HG03097 (cell line): ENCODE results near the gene KLRC2.
"Not testable (repeated sequence)": the region's sequence is repeated elsewhere in the genome, so short reads cannot be mapped to it uniquely, and the experiment has no call there.

ENCODE experiments used
- ATAC-seq: cut with Tn5 transposase; IDR thresholded peaks from one replicate; pipeline ENCODE4 v1.9.1; 2021; ENCODE audit not compliant: unreplicated experiment, low FRiP score

KLRC2 gene

GRCh38 chr12:10406725-10407124, 29.1 kb downstream of the KLRC2 start:
- no peak for ATAC-seq

DNA sequence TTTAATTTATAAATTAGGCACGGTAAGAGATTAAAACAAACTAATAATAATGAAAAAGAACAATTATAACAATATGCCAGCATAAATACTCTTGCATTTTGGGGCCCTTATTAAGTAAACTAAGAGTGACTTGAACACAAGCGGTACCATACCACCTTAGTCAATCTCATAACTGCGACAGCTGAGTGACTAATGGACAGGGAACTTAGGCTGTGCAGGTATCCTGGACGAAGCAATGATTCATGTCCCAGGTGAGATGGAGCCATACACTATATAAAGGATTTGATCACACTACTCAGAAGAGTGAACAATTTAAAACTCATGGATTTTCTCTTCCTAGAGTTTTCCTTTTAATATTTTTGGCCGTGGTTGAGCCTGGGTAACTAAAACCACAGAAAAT, 30.5 kb downstream of the KLRC2 start:
- ATAC-seq, result no peak

DNA sequence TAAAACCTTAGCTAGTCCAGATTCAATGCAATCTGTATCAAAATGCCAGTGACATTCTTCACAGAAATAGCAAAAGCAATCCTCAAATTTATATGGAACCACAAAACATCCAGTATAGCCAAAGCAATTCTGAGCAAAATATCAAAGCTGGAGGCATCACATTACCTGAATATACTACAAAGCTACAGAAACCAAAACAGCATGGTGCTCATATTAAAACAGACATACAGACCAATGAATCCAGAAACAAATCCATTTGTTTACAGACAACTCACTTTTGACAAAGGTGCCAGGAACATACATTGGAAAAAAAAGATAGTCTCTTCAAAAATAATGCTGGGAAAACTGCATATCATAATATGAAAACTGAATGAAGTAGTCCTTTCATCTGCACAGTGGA, 31.0 kb downstream of the KLRC2 start:
- ATAC-seq, result no peak

- no peak for ATAC-seq
Measured at GRCh38 chr12:10400829-10401228, 35.0 kb downstream of the KLRC2 start.

DNA sequence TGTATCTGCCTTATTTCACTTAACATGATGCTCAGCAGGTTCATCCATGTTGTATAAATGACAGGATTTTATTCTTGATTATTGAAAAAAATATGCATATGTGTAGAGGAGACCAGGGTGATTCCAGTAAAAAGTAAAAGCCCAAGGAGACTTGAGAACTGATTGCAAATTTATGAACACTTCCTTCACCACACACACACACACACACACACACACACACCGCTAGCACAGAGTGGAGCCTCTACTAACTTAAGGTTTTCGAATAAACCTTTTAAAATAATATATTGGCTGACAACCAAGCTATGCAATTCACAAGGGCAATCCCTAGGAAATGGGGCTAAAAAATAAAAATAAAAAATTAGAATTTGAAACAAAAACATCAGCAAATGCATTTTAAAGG, 37.6 kb downstream of the KLRC2 start:
- no peak for ATAC-seq

DNA sequence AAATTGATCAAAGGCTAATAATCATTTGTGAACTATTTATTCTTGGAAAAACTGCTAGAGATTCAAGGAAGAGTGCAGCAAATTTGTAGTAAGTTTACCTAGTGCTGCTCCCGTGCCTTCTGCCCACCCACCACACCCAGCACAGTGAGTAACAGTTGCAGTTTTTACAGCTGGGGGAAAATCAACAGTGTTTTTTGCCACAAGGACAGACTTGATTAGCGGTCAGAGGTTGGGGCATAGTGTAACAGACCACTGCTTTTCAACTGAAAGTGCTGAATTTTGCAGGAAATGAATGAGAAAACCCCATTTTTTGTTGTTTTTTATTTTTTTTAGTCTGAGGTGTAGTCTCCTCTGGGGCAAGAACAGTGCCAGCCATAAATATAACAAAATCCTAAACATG, 38.5 kb downstream of the KLRC2 start:
- ATAC-seq, result no peak

DNA sequence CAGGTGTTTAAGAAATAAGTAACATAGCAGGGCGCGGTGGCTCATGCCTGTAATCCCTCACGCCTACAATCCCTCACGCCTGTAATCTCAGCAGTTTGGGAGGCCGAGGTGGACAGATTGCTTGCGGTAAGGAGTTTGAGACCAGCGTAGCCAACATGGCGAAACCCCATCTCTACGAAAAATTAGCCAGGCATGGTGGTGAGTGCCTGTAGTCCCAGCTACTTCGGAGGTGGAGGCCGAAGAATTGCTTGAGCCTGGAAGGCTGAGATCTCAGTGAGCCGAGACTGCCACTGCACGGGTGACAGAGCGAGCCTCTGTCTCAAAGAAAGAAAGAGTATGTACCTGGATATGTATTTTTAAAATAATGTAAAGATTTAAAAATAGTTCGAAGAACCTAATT, 39.6 kb downstream of the KLRC2 start:
- ATAC-seq, result not testable (repeated sequence)

DNA sequence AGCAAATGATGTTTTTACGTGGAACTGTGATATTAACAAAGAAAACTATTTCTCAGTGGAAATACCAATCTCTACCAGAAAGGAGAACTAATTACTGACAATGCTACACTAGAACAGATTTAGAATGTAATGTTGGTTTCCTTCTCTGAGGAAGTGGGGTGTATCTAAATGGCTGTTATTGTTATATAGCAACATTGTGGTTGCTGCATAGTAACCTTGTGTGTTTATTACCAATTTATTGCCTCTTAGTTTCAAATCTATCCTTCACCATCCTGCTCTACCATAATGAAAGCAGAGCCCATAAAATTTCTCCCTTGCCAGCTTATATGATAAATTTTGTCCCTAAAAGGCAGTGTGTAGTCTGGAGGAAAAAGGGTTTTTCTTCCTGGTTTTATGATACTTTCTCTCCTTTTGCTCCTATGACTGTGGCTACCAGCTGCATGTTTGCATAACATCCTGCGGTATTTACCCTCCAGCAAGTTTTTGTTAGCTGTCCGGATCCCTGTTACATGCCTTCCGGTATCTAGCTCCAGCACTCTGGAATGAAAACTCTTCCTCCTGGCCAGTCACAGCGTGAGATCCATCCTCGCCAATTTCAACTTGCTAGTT, 40.3 kb downstream of the KLRC2 start:
- peak; percentile 52 for ATAC-seq

DNA sequence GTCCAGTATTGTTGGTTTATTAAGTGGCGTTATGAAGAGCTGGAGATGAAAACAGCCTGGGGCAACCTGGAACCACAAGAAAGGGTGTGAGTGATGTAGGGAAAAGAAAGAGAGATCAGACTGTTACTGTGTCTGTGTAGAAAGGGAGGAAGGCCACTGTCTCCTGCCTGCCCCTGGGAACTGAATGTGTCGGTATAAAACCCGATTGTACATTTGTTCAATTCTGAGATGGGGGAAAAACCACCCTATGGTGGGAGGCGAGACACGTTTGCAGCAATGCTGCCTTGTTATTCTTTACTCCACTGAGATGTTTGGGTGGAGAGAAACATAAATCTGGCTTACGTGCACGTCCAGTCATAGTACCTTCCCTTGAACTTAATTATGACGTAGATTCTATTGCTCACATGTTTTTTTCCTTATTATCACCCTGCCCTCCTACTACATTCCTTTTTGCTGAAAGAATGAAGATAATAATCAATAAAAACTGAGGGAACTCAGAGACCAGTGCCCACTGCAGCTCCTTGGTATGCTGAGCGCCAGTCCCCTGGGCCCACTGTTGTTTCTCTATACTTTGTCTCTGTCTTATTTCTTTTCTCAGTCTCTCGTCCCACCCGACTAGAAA, 41.2 kb downstream of the KLRC2 start:
- not testable (repeated sequence) for ATAC-seq

- no peak for ATAC-seq
Measured at GRCh38 chr12:10393291-10393690, 42.5 kb downstream of the KLRC2 start.

DNA sequence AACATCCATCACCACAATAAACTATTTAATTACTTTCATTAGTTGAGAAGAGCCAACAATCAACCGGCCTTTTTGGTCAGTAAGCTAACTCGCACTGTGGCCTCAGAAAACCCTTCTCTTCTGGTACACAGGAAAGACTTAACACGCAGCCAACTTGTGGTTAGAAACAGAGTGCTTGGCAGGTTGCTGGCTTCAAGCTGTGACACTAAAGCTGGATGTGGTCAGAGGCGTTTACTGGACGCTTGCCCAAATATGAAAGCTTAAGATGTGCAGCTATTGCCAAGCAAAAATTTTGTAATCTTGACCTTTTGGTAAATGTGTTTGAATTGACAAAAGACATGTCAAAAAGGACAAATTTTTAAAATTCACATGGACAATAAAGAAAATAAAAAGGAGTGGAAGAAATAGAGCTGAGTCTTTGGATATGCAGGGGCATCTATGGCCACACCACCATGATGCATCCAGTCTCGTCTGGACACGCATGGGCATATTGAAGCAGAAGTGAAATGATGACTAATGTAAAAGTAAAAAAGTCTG, 43.3 kb downstream of the KLRC2 start:
- ATAC-seq, result peak; percentile 72

DNA sequence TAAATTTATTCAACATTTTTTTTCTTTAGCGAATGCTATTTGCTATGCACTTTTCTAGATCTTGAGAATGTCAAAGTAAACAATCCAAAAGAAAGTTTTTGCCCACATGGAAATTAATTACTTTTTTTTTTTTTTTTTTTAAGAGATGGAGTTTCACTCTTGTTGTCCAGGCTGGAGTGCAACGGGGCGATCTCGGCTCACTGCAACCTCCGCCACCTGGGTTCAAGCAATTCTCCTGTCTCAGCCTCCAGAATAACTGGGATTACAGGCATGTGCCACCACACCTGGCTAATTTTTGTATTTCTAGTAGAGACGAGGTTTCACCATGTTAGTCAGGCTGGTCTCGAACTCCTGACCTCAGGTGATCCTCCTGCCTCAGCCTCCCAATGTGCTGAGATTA, 44.8 kb downstream of the KLRC2 start:
- not testable (repeated sequence) for ATAC-seq

- ATAC-seq, result no peak
Measured at GRCh38 chr12:10389904-10390303, 45.9 kb downstream of the KLRC2 start, which contains the start of gene KLRK1. Gene KLRK1 (minus strand): TSS chr12:10390041. CDS start chr12:10388810, 1,231 bp downstream.

GRCh38 chr12:10388624-10389413, 47.0 kb downstream of the KLRC2 start:
- no peak for ATAC-seq

DNA sequence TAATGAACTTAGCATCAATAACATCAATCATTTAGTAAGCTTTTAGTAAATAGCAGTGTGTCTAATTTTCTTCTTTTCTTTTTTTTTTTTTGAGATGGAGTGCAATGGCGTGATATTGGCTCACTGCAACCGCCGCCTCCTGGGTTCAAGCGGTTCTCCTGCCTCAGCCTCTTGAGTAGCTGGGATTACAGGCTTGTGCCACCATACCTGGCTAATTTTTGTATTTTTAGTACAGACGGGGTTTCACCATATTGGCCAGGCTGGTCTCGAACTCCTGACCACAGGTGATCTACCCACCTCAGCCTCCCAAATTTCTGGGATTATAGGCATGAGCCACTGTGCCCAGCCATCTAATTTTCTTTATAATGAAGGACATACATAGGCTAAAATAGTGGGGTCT, 48.3 kb downstream of the KLRC2 start:
- ATAC-seq, result not testable (repeated sequence)

- no peak for ATAC-seq
Measured at GRCh38 chr12:10386857-10387256, 49.0 kb downstream of the KLRC2 start.

GRCh38 chr12:10385166-10385613, 50.6 kb downstream of the KLRC2 start:
- ATAC-seq, result no peak

- no peak for ATAC-seq
Measured at GRCh38 chr12:10384191-10384590, 51.6 kb downstream of the KLRC2 start.

DNA sequence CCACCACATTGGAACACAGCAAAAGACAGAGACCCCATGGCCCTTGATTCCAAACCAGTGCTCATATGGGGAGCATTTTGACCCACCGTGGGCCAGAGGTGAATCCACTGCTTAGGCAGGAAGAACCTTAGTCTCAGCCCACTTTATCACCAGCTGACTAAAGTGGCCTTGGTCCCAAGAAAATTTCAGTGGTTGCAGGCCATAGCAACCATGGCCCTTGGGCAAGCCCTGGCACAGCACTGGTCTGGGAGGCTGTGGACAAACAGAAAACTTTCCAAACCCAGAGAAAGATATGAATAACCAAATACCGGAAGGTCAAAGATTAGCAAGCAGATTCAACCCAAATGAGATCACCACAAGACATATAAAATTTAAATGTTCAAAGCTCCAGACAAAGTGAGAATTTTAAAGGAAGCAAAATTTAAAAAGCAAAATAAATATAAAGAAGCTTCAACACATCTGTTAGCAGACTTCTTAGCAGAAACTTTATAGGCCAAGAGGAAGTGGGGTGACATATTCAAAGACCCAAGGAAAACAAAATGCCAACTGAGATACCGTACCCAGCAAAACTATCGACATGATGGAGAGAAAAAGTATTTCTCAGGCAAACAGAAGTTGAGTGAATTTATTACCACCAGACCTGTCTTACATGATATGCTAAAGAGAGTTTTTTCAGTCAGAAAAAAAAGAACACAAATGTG, 53.7 kb downstream of the KLRC2 start:
- ATAC-seq, result no peak
